PFSK-1 (cell line): Measurements from ENCODE around the gene MEGF11.

Experiments
- POLR2AphosphoS5 ChIP-seq: IDR thresholded peaks from 2 replicates; pipeline ENCODE4 v1.6.1; 2012; ENCODE audit warnings: low read depth, mild to moderate bottlenecking, control low read depth, low read length, moderate library complexity
- SIN3A ChIP-seq: IDR thresholded peaks from 2 replicates; pipeline ENCODE4 v1.6.1; 2012; ENCODE audit warnings: mild to moderate bottlenecking, low read length, moderate library complexity, borderline replicate concordance; ENCODE audit not compliant: insufficient read depth
- TF ChIP-seq, protein P1 (sequence below), 2 experiments: IDR thresholded peaks; 2 replicates each; pipeline versions ENCODE4 v1.6.1 to v1.8.0; 2011 to 2012; ENCODE audit warnings: low read depth in 2 of 2, low read length in 2 of 2, control low read depth in 1 of 2, inconsistent platforms in 1 of 2, mild to moderate bottlenecking in 1 of 2, moderate library complexity in 1 of 2; ENCODE audit not compliant: insufficient read depth in 1 of 2

DNA sequence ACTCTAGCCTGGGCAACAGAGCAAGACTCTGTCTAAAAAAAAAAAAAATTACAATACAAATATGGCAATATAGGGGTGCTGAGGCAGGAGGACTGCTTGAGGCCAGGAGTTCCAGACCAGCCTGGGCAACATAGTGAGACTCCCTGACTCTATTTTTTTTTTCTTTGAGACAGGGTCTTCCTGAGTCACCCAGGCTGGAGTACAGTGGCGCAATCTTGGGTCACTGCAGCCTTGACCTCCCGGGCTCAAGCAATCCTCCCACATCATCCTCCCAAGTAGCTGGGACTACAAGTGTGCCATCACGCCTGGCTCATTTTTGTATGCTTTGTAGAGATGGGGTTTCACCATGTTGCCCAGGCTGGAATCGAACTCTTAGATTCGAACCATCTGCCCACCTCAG lies 401.6 kb downstream of the MEGF11 start:
- TF ChIP-seq, protein P1, sequence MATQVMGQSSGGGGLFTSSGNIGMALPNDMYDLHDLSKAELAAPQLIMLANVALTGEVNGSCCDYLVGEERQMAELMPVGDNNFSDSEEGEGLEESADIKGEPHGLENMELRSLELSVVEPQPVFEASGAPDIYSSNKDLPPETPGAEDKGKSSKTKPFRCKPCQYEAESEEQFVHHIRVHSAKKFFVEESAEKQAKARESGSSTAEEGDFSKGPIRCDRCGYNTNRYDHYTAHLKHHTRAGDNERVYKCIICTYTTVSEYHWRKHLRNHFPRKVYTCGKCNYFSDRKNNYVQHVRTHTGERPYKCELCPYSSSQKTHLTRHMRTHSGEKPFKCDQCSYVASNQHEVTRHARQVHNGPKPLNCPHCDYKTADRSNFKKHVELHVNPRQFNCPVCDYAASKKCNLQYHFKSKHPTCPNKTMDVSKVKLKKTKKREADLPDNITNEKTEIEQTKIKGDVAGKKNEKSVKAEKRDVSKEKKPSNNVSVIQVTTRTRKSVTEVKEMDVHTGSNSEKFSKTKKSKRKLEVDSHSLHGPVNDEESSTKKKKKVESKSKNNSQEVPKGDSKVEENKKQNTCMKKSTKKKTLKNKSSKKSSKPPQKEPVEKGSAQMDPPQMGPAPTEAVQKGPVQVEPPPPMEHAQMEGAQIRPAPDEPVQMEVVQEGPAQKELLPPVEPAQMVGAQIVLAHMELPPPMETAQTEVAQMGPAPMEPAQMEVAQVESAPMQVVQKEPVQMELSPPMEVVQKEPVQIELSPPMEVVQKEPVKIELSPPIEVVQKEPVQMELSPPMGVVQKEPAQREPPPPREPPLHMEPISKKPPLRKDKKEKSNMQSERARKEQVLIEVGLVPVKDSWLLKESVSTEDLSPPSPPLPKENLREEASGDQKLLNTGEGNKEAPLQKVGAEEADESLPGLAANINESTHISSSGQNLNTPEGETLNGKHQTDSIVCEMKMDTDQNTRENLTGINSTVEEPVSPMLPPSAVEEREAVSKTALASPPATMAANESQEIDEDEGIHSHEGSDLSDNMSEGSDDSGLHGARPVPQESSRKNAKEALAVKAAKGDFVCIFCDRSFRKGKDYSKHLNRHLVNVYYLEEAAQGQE (IDR thresholded peaks at IDR 0.05; ENCODE audit: insufficient read depth in 1 of 2, low read depth in 2 of 2, low read length in 2 of 2) = no peak
- TF ChIP-seq POLR2AphosphoS5 (no peak), SIN3A (no peak)
